ENCODE measurements around the gene SMIM7.
"Not testable (repeated sequence)": the region's sequence is repeated elsewhere in the genome, so short reads cannot be mapped to it uniquely, and the experiment has no call there.

The SMIM7 gene

GRCh38 chr19:16654627-16655026 is 5.3 kb downstream of the SMIM7 start:
- no peak for DNase-seq (ENCODE audit: low spot score)

- DNase-seq (ENCODE audit: low spot score): peak; percentile 20
Measured at GRCh38 chr19:16654140-16654539, 5.8 kb downstream of the SMIM7 start.

- DNase-seq (ENCODE audit: low spot score): no peak
Measured at GRCh38 chr19:16652854-16653253, 7.1 kb downstream of the SMIM7 start.

- not testable (repeated sequence) for DNase-seq (ENCODE audit: low spot score)
Measured at GRCh38 chr19:16651421-16652188, 8.3 kb downstream of the SMIM7 start.

GRCh38 chr19:16650821-16651220 is 9.1 kb downstream of the SMIM7 start:
- no peak for DNase-seq (ENCODE audit: low spot score)

GRCh38 chr19:16649734-16650133 is 10.2 kb downstream of the SMIM7 start:
- DNase-seq (ENCODE audit: low spot score): no peak

- DNase-seq (ENCODE audit: low spot score): no peak
Measured at GRCh38 chr19:16645140-16645539, 14.8 kb downstream of the SMIM7 start.

- DNase-seq (ENCODE audit: low spot score): no peak
Measured at GRCh38 chr19:16641695-16642094, 18.2 kb downstream of the SMIM7 start.

GRCh38 chr19:16640951-16641350 is 19.0 kb downstream of the SMIM7 start:
- DNase-seq (ENCODE audit: low spot score): no peak

GRCh38 chr19:16638666-16639065 is 21.3 kb downstream of the SMIM7 start:
- DNase-seq (ENCODE audit: low spot score): no peak

GRCh38 chr19:16637535-16637934 is 22.4 kb downstream of the SMIM7 start:
- DNase-seq (ENCODE audit: low spot score): no peak

GRCh38 chr19:16631465-16631864 is 28.5 kb downstream of the SMIM7 start:
- DNase-seq (ENCODE audit: low spot score): no peak

- DNase-seq (ENCODE audit: low spot score): no peak
Measured at GRCh38 chr19:16628984-16629691, 30.8 kb downstream of the SMIM7 start.

- DNase-seq (ENCODE audit: low spot score): peak; percentile 89
Measured at GRCh38 chr19:16628183-16628983, 31.6 kb downstream of the SMIM7 start, which contains the start of gene MED26. Gene MED26 (minus strand): TSS chr19:16628204. CDS start chr19:16627943, 261 bp downstream.

GRCh38 chr19:16627928-16628182 is 32.1 kb downstream of the SMIM7 start:
- no peak for DNase-seq (ENCODE audit: low spot score)

GRCh38 chr19:16627193-16627927 is 32.6 kb downstream of the SMIM7 start:
- no peak for DNase-seq (ENCODE audit: low spot score)

GRCh38 chr19:16626796-16627192 is 33.1 kb downstream of the SMIM7 start:
- DNase-seq (ENCODE audit: low spot score): no peak

GRCh38 chr19:16625163-16625958 is 34.6 kb downstream of the SMIM7 start:
- no peak for DNase-seq (ENCODE audit: low spot score)

GRCh38 chr19:16624236-16624635 is 35.7 kb downstream of the SMIM7 start:
- DNase-seq (ENCODE audit: low spot score): no peak

- no peak for DNase-seq (ENCODE audit: low spot score)
Measured at GRCh38 chr19:16623576-16623975, 36.4 kb downstream of the SMIM7 start.

- DNase-seq (ENCODE audit: low spot score): no peak
Measured at GRCh38 chr19:16623066-16623465, 36.9 kb downstream of the SMIM7 start.
